ENCODE results near the gene STX10.
A peak's percentile ranks its signal among the peaks of the same experiment; 100 is the strongest.

Gene STX10

GRCh38 chr19:13117772-13118423 is 32.3 kb downstream of the STX10 start, which contains the start of gene NACC1:
Gene NACC1 (plus strand): TSS chr19:13118264. CDS start chr19:13135208, 16,944 bp downstream.
- peak; percentile 89 for DNase-seq

- peak; percentile 61 for DNase-seq
Measured at GRCh38 chr19:13117176-13117771, 32.9 kb downstream of the STX10 start.

GRCh38 chr19:13116282-13117175 is 33.6 kb downstream of the STX10 start, which contains the start of gene TRMT1:
Gene TRMT1 (minus strand): TSS chr19:13116740. CDS start chr19:13116399, 341 bp downstream.
- peak; percentile 93 for DNase-seq

DNA sequence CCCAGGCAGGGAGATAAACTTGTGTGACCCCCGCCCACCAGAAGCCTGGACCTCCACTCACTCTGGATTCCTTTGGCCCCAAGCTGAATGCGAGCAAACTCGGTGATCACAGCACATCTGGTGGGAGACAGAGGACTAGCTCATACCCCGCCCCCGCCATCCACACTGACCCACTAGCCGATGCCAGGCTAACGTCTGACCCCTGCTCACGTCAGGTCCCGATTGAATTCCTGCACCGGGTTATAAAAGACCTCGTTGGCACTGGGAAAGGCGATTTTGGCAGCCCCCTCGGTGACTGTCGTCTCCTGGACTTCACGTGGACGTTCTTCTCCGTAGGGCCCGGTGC is 34.3 kb downstream of the STX10 start:
- DNase-seq = no peak

- DNase-seq = no peak
Measured at GRCh38 chr19:13112555-13112954, 37.6 kb downstream of the STX10 start.

DNA sequence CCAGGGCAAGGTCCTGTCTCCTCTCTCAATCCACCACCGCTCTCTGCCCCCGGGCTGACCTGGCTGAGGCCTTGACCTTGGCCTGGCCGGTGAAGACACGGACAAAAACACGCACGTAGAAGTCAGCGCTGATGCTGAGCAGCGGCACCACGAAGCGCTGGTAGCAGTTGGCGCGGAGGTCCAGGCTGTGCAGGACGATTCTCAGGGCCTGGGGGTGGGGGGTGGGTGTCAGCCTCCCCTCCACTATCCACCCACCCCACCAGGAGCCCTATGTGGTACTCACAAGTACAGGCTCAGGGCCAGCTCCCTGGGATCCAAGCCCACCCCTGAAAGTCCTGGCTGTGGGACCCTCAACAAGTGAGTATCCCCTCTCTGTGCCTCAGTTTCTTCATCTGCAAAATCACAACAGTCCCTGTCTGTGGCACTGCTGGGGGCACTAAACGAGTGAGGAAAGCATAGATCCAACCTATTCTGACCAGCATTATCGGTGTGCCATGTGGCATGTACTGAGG is 40.0 kb downstream of the STX10 start:
- no peak for DNase-seq

DNA sequence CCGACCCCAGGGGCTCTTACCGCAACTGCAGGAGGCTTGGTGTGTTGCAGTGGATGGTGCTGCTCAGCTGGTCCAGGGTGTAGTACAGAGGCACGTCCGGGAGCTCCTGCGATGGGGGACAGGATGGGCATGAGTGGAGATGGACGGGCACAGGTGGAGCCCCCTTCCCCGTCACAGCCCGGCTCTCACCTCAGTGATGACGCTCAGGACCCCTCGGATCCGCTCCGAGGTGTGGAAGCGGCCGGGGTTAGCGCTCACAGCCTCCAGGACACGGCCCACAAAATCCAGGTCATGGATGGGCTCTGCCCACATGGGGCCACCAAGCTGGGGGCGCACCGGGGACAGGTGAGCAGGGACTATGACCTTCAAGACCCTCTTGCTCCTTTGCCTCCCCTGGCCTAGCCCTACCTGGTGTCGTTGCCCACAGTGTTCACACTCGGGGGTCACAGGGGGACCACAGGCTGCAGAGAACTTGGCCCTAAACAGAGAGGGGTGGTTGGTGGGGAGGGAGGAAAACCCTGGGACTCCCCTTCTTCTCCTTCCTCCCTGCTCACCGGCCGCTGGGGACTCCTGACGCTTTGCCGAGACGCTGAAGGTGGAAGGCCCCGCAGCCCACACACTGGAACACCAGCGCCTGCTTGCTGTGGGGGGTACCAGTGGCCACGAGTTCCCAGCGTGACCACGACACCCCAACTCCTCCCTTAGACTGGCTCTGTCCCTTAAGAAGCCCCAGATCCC is 40.6 kb downstream of the STX10 start:
- no peak for DNase-seq

DNA sequence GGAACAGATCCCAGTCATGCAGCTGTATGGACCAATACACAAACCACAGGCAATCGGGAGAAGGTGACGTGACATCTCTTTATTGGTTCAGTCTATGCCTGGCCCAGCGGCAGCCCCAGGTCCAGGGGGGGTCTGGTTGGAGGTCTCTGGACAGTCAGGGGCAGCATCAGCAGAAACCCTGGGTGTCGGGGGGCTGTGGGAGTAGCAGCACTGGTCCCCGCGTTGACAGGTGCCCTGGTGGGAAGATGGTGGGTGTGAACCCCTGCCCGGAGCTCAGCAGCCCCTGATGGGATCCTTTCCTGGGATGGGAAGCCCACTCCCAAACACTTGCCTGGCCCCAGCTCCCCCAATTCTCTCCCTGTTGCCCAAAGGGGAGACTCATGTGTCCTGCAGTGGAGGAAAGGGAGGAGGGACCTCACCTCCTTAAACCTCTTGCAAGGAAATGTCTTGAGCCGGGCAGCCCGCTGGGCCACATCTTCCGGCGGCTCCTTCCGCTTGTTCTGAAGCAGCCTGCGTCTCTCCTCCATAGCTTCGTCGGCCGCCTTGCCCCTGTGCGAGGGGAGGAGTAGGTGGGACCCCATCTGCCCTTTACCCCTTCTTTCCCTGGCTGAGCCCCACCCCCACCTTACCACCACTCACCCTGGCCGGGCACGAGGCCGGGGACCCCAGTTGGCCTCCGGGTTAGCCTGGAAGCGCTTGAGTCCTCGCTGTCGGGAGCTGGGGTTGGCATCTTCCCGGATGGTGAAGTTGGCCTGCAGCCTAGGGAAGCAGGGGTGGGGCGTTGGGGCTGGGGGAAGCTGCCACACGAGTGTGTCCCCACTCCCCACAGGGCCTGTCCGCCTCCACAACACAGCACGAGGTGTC is 45.1 kb downstream of the STX10 start:
- no peak for DNase-seq

DNA sequence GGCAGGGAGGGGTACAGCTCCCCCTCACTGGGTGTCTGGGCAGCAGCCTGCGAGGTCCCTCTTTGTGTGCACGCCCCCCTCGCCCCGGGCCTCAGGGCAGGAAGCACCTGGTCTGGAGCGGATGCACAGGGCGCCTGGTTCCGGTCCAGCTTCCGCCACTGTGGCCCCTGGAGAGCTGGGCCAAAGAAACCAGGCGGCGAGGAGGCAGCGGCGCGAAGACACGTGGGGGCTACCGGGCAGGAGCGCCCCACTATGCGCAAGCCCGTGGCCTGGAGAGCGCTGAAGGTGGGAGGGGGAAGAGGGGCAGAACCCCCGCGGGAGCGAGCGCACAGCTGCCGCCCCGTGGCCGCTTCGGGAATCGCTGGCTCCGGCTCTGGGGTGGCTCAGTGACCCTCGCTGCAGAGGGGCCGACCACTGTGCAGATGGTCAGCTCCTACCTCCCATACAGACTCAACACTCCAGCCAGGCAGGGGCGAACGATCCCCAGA is 45.8 kb downstream of the STX10 start:
- DNase-seq = no peak

- no peak for DNase-seq
Measured at GRCh38 chr19:13103581-13104359, 46.4 kb downstream of the STX10 start.

DNA sequence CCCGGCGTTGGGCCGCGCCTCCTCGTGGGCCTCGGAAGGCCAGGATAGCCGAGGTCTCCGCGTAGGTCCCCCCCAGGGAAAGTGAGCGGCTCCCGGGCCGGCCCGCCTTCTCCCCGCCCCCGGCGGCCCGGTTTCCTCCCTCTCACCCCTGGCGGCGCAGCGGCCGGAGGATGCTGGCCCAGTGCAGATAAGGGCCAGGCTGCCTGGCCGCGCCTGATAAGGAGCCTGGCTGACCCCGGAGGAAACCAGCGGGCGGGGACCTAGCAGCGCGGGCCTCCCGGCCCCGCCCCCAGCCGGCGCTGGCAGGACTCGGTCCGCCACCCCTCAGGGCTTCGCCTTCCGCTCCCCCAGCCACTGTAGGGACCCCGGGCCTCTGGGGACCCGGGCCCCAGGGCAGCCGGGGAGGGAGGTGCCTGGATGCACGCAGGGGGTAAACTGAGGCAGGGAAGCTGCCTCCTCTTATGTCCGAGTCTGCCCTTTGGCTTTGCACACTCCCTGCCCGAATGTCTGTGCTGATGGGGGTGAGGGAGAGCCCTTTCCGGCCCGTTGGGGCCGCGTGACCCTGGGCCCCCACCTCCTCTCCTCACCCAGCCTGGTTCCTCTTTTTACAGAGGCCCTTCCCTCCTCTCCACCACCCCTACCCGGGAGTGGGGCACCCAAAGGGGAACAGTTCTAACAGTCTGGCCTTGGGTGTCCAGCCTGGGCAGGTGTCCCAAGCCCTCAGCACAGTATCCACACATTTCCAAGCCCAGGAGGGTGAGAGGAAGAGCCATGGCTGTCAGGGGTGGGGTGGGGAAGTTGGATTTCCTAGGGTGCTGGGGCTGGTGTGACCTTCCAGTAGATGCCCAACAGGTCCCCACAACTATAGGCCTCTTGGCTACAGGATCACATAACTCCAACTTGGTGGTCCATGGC is 47.3 kb downstream of the STX10 start, which contains the start of gene LYL1:
Gene LYL1, minus strand, starts transcription at position 193 of the 915 bp plus-strand sequence. CDS start 1,687 bp downstream, outside the sequence.
- no peak for DNase-seq

GRCh38 chr19:13102416-13102665 is 47.8 kb downstream of the STX10 start:
- DNase-seq = no peak

GRCh38 chr19:13101590-13102415 is 48.4 kb downstream of the STX10 start:
- no peak for DNase-seq

GRCh38 chr19:13100841-13101589 is 49.2 kb downstream of the STX10 start:
- DNase-seq = no peak

DNA sequence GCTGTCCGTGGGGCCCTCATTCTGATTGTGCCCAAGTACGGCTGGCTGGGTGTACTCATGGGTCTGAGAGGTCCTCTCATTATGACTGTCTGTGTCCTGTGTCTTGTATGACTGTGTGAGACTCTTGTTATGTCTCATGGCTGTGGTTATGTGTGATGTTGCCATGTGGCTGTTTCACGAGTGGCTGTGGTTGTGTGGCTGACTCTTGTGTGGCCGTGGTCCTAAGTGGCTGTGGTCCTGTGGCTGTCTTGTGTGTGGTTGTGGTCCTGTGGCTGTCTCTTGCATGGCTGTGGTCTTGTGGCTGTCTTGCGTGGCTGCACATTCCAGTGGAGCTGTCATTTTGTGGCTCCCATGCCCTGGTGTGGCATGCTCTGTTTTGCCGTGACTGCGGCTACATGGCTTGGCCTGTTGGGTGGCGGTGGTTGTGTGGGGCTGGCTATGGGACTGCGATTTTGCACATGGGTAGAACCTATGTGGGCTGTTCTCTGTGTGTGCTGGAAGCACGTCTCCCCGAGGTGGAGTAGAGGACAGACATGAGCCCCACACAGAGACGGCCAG is 50.1 kb downstream of the STX10 start:
- no peak for DNase-seq

DNA sequence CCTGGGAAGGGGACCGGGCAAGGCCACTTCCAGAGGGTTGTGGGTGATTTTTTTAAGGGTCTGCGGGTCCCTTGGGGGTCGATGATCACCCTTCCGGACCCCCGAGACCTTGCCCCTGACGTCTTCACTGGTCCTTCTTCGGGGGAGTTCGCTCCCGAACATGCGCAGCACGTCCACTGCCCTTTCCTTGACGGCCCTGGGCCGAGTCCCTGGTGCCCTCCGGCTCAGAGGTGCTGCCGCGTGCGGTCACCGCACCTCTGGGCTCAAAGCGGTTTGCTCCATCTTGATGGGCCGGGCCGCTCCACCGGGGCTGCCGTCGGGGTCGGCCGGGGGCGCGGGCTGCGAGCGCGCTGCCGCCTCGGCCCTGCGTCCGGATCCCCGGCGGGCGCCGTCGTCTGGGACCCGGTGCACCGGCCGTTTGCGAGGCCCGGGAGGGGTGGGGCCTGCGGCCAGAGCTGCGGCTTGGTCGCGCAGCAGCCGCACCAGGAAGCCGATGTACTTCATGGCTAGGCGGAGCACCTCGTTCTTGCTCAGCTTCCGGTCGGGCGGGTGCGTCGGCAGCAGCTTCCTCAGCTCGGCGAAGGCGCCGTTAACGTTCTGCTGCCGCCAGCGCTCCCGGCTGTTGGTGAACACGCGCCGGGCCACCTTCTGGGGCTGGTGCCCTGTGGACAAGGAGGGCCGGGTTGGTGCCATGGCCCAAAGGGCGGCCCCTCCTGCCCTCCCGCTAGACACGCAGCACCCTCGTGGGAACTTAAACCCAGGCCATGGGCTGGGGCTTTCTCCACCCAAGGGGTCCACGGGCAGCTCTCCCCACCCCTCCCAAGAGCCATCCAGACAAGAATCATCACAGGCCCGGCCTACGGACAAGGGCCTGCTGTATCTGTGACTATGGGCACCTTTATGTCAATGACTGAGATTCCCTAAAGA is 50.8 kb downstream of the STX10 start:
- DNase-seq = no peak
